Stomach smooth muscle (tissue), 2 donors: Measurements from ENCODE around the gene DRC7.

Experiments
- H3K27ac ChIP-seq: one replicate; pipeline ENCODE4 v1.7.0; 2013; ENCODE audit warnings: mild to moderate bottlenecking, low read length, inconsistent platforms
- H3K27me3 ChIP-seq, 2 donors: one replicate each; pipeline ENCODE4 v1.7.0; 2013; ENCODE audit warnings: low read length in 2 of 2; ENCODE audit not compliant: insufficient read depth in 2 of 2, control insufficient read depth in 1 of 2
- H3K36me3 ChIP-seq, 2 donors: one replicate each; pipeline ENCODE4 v1.7.0; 2013; ENCODE audit warnings: low read length in 2 of 2; ENCODE audit not compliant: control insufficient read depth in 2 of 2, insufficient read depth in 2 of 2
- H3K4me1 ChIP-seq: one replicate; pipeline ENCODE4 v1.7.0; 2013; ENCODE audit warnings: low read length; ENCODE audit not compliant: control insufficient read depth, insufficient read depth
- H3K4me3 ChIP-seq, 2 donors: one replicate each; pipeline ENCODE4 v1.7.0; 2013; ENCODE audit warnings: low read length in 2 of 2
- H3K9ac ChIP-seq, 2 donors: one replicate each; pipeline ENCODE4 v1.7.0; 2013; ENCODE audit warnings: low read length in 2 of 2, mild to moderate bottlenecking in 1 of 2
- H3K9me3 ChIP-seq, 2 donors: one replicate each; pipeline ENCODE4 v1.7.0; 2013; ENCODE audit warnings: low read length in 2 of 2; ENCODE audit not compliant: control insufficient read depth in 2 of 2
- donor health status: healthy.
- donor health status: Pancreatic carcinoma.

Gene DRC7

GRCh38 chr16:57649846-57650245, 44.8 kb upstream of the DRC7 start:
- Histone ChIP-seq H3K9me3 (no peaks in the 10 kb centered on the region), H3K36me3 (no peaks in the 10 kb centered on the region), H3K27ac (no peak overlapping the region), H3K4me1 (peaks cover 4% of the 10 kb centered on the region), H3K27me3 (peaks cover 11 to 15% of the 10 kb centered on the region in 2 donors), H3K9ac (no peak overlapping the region), H3K4me3 (no peak overlapping the region)

- H3K36me3 ChIP-seq, result no peaks in the 10 kb centered on the region
- H3K27ac ChIP-seq, result no peak overlapping the region
These were observed 43.0 kb upstream of the DRC7 start for GRCh38 chr16:57651344-57652333.

GRCh38 chr16:57652695-57653471, 41.7 kb upstream of the DRC7 start:
- no peaks in the 10 kb centered on the region for H3K9me3 ChIP-seq
- H3K27me3 ChIP-seq, result peaks cover 11 to 14% of the 10 kb centered on the region in 2 donors
- no peak overlapping the region for H3K27ac ChIP-seq
- no peak overlapping the region for H3K9ac ChIP-seq
- no peak overlapping the region for H3K4me3 ChIP-seq
- no peaks in the 10 kb centered on the region for H3K36me3 ChIP-seq
- peaks cover 2% of the 10 kb centered on the region for H3K4me1 ChIP-seq

More at GRCh38 chr16:57651344-57652333, 43.0 kb upstream of the DRC7 start:
- H3K9ac ChIP-seq, result no peak overlapping the region
- no peak overlapping the region for H3K4me3 ChIP-seq
- peaks cover 11 to 18% of the 10 kb centered on the region in 2 donors for H3K27me3 ChIP-seq
- no peaks in the 10 kb centered on the region for H3K9me3 ChIP-seq
- H3K4me1 ChIP-seq, result peaks cover 4% of the 10 kb centered on the region

GRCh38 chr16:57653936-57654335, 40.7 kb upstream of the DRC7 start:
- no peaks in the 10 kb centered on the region for H3K9me3 ChIP-seq
- no peak overlapping the region for H3K27ac ChIP-seq
- H3K36me3 ChIP-seq, result no peaks in the 10 kb centered on the region
- H3K9ac ChIP-seq, result no peak overlapping the region
- no peaks in the 10 kb centered on the region for H3K4me1 ChIP-seq
- peaks cover 4 to 12% of the 10 kb centered on the region in 2 donors for H3K27me3 ChIP-seq
- no peak overlapping the region for H3K4me3 ChIP-seq

- no peak overlapping the region for H3K27ac ChIP-seq
- H3K27me3 ChIP-seq, result peaks cover 0 to 3% of the 10 kb centered on the region in 2 donors
- no peaks in the 10 kb centered on the region for H3K9me3 ChIP-seq
- no peaks in the 10 kb centered on the region for H3K4me1 ChIP-seq
- no peak overlapping the region for H3K9ac ChIP-seq
- no peaks in the 10 kb centered on the region for H3K36me3 ChIP-seq
- no peak overlapping the region for H3K4me3 ChIP-seq
These were observed 38.2 kb upstream of the DRC7 start for GRCh38 chr16:57656342-57656955.

- Histone ChIP-seq H3K27ac (no peak overlapping the region), H3K4me1 (no peaks in the 10 kb centered on the region), H3K9me3 (no peaks in the 10 kb centered on the region), H3K4me3 (no peak overlapping the region), H3K9ac (no peak overlapping the region), H3K27me3 (peaks cover 0 to 2% of the 10 kb centered on the region in 2 donors), H3K36me3 (no peaks in the 10 kb centered on the region)
These were observed 37.4 kb upstream of the DRC7 start for GRCh38 chr16:57657228-57657627.

GRCh38 chr16:57658130-57658877, 36.3 kb upstream of the DRC7 start:
- Histone ChIP-seq H3K27me3 (peaks cover 0 to 2% of the 10 kb centered on the region in 2 donors), H3K36me3 (no peaks in the 10 kb centered on the region)

GRCh38 chr16:57658878-57659674, 35.5 kb upstream of the DRC7 start:
- Histone ChIP-seq H3K36me3 (no peaks in the 10 kb centered on the region), H3K4me1 (no peaks in the 10 kb centered on the region), H3K4me3 (no peak overlapping the region), H3K27me3 (peaks cover 0 to 2% of the 10 kb centered on the region in 2 donors), H3K9ac (no peak overlapping the region), H3K27ac (no peak overlapping the region), H3K9me3 (no peaks in the 10 kb centered on the region)

More at GRCh38 chr16:57658130-57658877, 36.3 kb upstream of the DRC7 start:
- Histone ChIP-seq H3K4me3 (no peak overlapping the region), H3K27ac (no peak overlapping the region), H3K4me1 (no peaks in the 10 kb centered on the region), H3K9me3 (no peaks in the 10 kb centered on the region), H3K9ac (no peak overlapping the region)

- Histone ChIP-seq H3K36me3 (no peaks in the 10 kb centered on the region), H3K27me3 (peaks cover 0 to 2% of the 10 kb centered on the region in 2 donors), H3K9me3 (no peaks in the 10 kb centered on the region), H3K9ac (no peak overlapping the region), H3K27ac (no peak overlapping the region), H3K4me3 (no peak overlapping the region), H3K4me1 (no peaks in the 10 kb centered on the region)
These were observed 33.7 kb upstream of the DRC7 start for GRCh38 chr16:57660715-57661463.
